Glomerular visceral epithelial cell (primary cell): ENCODE results near the gene BASP1.
A peak's percentile ranks its signal among the peaks of the same experiment; 100 is the strongest.

ENCODE experiments used
- DNase-seq: peaks from one replicate; pipeline ENCODE4 v3.0.0-alpha.2; 2016; ENCODE audit errors: extremely low spot score

Gene BASP1

DNA sequence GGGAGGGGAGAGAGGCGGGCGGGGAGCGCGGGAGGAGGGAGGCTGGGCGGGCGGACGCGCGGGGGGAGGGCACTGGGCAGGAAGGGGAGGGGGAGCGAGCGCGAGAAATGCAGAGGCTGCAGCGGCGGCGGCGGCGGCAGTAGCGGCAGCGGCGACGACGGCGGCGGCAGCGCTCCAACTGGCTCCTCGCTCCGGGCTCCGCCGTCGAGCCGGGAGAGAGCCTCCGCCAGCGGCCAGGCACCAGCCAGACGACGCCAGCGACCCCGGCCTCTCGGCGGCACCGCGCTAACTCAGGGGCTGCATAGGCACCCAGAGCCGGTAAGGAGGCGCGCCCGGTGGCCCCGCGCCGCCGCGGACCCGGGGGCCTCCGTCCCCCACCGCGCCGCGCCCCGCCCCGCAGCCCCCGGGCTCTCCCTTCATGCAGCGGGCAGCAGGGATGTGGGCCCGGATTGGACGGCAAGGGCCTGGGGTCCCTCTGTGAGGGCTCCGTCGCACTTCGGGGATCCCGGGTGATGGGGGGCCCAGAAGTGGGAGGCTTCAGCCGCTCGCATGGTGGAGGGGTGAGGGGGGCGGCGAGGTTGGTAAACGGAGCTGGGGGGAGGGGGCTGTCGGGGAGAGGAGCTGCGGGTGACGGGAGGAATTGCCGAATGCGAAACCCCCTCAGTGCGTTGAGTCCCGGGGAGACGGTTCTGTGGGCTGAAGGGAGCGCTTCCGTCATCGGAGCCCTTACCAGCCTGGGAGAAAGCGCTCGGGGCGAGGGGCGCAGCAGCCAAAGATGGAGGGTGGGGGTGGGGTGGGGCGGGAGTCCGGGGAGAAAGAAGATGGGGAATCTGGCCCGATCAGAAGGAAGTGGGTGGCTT lies at the start of gene BASP1:
Gene BASP1 (plus strand): TSS at position 139 of the 860 bp plus-strand sequence. CDS start 57,586 bp downstream, outside the sequence.
- peak; percentile 86 for DNase-seq

DNA sequence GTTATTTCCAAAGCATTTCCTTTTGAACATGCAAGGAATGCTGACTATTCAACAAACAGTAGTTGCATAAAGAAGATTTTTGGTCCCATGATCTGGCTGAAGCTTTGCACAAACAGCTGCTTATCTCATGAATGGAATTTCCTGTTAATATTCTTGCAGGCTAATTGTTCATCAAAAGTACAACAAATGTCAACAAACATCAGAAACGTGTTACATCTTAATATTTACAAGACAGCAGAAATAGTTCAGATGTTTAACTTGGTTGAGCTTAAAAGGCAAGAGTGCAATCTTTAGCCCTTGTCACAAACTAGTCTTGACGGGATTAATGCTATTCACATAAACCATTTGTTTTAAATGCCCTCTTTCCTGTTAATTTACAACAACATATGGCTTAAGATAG lies 47.9 kb upstream of the BASP1 start:
- DNase-seq = no peak

- DNase-seq = no peak
Measured at GRCh38 chr5:17172791-17173190, 44.6 kb upstream of the BASP1 start.

DNA sequence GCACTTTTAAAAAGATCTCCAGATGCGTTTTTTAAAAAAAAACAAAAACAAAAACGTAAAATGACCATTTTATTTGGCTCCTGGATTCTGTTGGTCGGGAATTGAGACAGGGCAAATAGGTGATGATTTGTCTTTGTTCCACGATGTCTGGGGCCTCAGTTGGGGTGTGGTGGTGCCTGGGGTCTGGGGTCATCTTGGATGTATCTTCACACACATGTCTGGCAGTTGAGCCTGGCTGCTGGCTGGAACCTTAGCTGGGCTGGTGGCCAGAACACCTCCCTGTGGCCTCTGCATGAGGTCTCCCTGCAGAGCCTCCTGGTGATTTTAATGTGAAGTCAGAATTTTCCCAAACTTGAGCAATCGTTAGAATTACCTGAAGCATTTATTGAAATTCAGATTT lies 42.5 kb upstream of the BASP1 start:
- no peak for DNase-seq

DNA sequence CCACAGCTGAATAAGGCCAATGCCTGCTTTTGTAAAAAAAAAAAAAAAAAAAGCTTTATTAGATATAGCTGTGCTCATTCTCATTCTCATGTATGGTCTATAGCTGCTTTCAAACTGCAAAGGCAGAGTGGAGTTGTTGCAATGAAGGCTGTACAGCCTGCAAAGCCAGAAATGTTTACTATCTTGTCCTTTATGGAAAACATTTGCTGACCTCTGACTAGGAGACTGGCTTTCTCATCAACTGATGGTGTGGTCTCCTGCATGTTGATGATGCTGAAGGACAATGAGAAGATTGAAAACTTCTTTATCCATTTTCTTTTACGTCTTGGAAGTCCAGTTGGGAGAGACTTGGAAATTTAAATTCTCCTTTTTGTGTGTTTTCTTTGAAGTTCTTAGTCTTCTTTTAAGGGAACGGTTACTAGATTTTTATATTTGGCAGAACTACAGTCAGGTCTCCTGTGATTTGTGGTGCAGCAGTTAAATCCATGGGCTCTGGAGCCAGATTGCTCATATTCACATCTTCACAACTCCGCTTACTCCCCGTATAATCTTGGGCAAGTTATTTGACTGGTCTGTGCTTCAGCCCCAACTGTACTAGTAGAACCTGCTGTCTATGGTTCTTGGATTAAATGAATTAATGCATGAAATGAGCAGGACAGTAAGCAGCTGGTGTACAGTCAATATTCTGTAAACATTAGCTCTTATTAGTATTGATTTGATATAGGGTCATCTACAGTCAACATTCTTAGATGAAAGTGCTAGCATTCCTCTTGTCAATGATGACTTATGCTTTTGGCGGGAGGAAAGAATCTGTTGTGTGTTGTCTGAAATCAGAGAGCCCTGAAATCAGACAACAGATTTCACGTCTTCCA lies 39.7 kb upstream of the BASP1 start:
- DNase-seq = no peak

DNA sequence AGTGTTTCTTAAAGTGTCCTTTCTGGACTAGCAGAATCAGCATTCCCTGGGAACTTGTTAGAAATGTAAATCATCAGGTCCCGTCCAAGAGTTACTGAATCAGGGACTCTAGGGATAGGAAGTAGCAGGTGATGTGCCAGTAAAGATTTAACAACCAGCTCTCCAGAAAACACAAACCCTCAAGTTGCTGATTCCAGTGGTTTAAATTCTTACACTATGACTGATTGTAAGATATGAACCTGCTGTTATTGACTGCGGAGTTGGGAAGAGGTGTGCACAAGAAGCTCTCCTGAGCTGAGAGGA lies 39.1 kb upstream of the BASP1 start:
- no peak for DNase-seq

DNA sequence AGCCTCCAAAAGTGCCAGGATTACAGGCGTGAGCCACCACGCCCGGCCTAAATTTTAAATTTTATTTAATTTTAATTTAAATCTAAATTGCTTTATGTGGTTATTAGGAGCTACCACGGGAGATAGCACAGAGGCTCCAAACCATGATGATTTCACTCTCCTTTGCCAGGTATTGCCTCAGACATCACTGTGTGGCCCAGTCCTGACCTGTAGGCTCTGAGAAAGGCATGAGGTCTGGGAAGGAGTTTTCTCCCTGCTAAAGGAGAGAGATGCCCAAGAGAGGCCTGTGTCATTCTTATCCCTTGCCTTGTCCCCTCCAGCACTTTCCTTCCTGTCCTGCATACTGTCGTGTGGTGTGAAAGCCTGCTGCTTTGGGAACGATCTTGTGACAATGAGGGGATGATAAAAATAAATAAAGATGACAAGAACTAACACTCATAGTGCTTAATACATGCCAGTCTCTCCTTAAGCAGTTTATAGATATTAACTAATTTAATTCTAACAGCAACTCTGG lies 37.0 kb upstream of the BASP1 start:
- no peak for DNase-seq

GRCh38 chr5:17180864-17181723 lies 36.3 kb upstream of the BASP1 start:
- peak; percentile 64 for DNase-seq

GRCh38 chr5:17182494-17182893 lies 34.9 kb upstream of the BASP1 start:
- DNase-seq = no peak

GRCh38 chr5:17182981-17183380 lies 34.5 kb upstream of the BASP1 start:
- DNase-seq = no peak

- no peak for DNase-seq
Measured at GRCh38 chr5:17183831-17184230, 33.6 kb upstream of the BASP1 start.

DNA sequence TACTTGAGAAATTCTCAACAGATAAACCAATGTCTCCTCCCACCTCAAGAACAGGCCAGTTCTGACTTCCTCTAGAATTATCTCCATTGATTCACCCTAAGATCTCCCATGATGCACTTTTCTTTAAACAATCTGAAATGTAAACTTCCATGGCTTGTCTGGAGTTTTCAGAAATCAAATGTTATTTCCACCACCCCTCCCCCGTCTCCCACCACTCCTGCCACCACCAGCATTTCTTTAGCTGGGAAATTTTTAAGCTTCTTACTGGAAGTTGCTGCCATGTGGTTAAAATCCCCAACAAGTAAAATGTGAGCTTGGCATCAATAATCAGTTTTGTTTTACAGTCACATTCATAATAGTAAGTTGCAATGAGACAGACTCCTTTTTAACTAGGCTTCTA lies 32.8 kb upstream of the BASP1 start:
- no peak for DNase-seq

GRCh38 chr5:17185349-17185748 lies 32.1 kb upstream of the BASP1 start:
- DNase-seq = no peak

DNA sequence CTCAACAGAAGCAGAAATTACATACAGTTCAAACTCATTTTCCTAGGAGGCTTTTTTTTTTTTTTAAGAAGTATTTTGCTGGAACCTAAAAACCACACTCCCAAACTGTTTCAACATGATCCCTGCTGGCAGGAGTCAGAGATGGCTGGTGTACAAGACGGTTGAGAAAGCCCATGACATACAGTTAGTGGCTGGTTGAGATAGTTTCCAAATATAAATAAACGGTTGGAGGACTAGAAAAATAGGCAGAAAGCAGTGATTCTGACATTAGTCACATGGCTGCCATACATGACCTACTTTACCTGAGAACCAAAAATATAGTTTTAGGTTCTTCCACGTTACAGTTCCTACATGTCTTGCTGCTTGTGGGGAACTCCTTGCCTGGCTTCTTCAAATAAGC lies 31.7 kb upstream of the BASP1 start:
- DNase-seq = no peak

DNA sequence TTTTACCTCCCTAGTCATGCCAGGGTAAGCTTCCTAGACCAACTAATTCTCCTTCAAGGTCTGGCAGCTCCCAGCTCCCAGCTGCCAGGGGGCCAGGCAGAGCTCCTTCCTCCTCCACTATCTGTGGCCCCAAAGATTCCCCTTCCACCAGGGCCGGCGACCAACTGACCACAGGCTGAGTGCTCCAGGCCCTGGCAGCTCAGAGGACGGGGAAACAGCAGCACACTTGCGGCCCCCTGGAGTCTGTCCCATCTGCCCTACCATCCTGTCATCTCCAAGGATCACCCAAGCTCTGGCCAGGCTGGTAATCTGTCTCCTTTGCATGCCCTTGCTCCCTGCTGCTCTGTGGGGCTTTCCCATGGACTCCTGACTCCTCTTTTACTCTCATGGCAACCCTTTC lies 31.2 kb upstream of the BASP1 start:
- peak; percentile 11 for DNase-seq

- peak; percentile 29 for DNase-seq
Measured at GRCh38 chr5:17187011-17187785, 30.2 kb upstream of the BASP1 start.

- DNase-seq = no peak
Measured at GRCh38 chr5:17187786-17188170, 29.7 kb upstream of the BASP1 start.

DNA sequence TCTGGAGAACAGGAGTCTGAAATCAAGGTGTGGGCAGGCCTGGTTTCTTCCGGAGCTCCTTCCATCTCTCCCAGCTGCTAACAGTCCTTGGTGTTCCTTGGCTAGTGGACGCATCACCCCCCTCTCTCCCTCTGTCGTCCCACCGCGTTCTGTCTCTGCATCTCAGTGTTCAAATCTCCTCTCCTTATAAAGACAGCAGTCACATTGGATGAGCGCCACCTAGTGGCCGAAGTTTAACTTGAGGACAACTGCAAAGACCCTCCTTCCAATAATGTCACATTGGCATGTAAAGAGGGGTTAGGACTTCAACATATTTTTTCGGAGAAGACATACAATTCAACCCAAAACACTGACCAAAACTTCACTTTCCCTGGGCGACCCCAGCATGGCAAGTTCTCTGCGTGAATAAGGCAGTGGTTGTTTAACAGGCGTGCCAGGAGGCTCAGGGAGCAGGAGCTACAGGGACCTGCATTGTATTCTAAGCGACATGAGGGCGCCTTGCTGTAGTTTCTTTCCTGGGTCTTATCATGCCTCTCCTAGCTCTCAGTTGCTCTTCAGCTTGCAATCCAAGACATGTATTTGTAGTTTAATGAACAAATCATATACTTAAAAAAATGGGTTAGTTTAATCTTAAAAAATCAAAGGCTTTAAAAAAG lies 27.9 kb upstream of the BASP1 start:
- DNase-seq = peak; percentile 77

DNA sequence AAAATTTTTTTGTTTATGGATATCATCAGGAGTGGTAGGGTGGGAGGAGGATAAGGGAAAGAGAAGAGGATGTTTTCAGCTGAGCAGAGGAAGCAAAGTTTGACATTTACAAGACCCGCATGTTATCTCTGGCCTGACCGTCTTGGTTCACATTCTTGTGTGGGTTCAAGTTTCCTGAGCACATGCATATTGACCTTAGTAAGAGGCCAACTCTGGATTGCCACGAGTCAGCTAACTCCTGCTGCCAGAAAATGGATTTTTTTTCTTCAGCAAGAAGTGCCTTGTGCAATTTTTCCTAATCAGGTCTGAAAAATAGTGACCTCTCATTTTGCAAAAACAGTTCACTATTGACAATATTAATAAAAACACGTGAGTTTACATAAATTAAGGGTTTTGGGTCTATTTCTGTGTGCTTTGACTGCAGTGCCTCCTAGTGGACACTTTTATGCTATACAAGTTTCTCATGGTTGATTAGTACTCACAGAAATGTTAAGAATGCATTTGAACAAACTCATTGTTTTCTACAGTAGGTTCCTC lies 27.1 kb upstream of the BASP1 start:
- DNase-seq = peak; percentile 70

GRCh38 chr5:17190799-17191391 lies 26.5 kb upstream of the BASP1 start:
- no peak for DNase-seq
